HCT116 (cell line): ENCODE measurements around the gene MAPKAP1. TPM values are rescaled to one million over a fixed set of nuclear protein-coding genes. Genes with fewer than 3 reads are reported as not detected.

Experiments used
- ATAC-seq: fragments of 200-7000 bp; cut with Tn5 transposase; 2 replicates; pipeline ENCODE4 v1.9.1; 2020; ENCODE audit warnings: mild to moderate bottlenecking, moderate library complexity
- BruUV-seq: library from RNA; stranded (reverse); fragments of 400-500 nt; replicated peaks from 2 replicates; lab custom pipeline; 2021; lab: Mats Ljungman, UMichigan
- CTCF ChIA-PET: fragments of 300-600 bp; sonication (Branson Sonifier 250); formaldehyde crosslinking; loops from one replicate; lab custom pipeline; 2021; ENCODE audit warnings: antibody characterized with exemption; lab: Charles Lee
- POLR2A ChIA-PET: fragments of 300-600, 350-600 bp; sonication (Branson Sonifier 250); formaldehyde crosslinking; loops from one replicate; lab custom pipeline; 2021; ENCODE audit warnings: antibody characterized with exemption; lab: Charles Lee
- RAD21 ChIA-PET, 2 experiments: fragments of 300-600 bp; sonication (Branson Sonifier 250); formaldehyde crosslinking; loops; one replicate each; lab custom pipeline; 2023; ENCODE audit warnings: low total read pairs in 2 of 2; ENCODE audit not compliant: uncharacterized antibody in 2 of 2, unreplicated experiment in 2 of 2, low non-redundant PET in 1 of 2; lab: Charles Lee
- DNase-seq: peaks from one replicate; pipeline ENCODE4 v3.0.0-alpha.2; 2010; ENCODE audit warnings: low read depth, low spot score
- H2AFZ ChIP-seq: fragments of 200-600 bp; shearing (Covaris generic), sonication (generic); 2 replicates; pipeline ENCODE4 v1.6.1; 2017; ENCODE audit warnings: low read depth, mixed run types, mixed read lengths, antibody characterized with exemption, low read length; ENCODE audit not compliant: poor library complexity, severe bottlenecking
- H3K27ac ChIP-seq: 2 replicates; pipeline ENCODE4 v1.5.1; 2012; ENCODE audit warnings: low read depth, low read length
- H3K27me3 ChIP-seq: fragments of 200-600 bp; sonication (generic); 2 replicates; pipeline ENCODE4 v1.6.1; 2016; ENCODE audit warnings: mixed run types, low read length, mixed read lengths; ENCODE audit not compliant: insufficient read depth
- H3K36me3 ChIP-seq, 2 experiments: fragments of 200-500 bp in 1 of 2; fragments of 200-600 bp in 1 of 2; sonication (Bioruptor generic) in 1 of 2; sonication (generic) in 1 of 2; 2 replicates each; pipeline versions ENCODE4 v1.5.1 to v1.6.1; 2014 to 2016; ENCODE audit warnings: low read length in 2 of 2, inconsistent platforms in 1 of 2, mixed read lengths in 1 of 2, mixed run types in 1 of 2; ENCODE audit not compliant: insufficient read depth in 2 of 2, control insufficient read depth in 1 of 2
- H3K4me1 ChIP-seq, 2 experiments: fragments of 200-600 bp in 1 of 2; sonication (generic) in 1 of 2; 2 replicates each; pipeline versions ENCODE4 v1.5.1 to v1.6.1; 2012 to 2017; ENCODE audit warnings: low read length in 2 of 2, inconsistent platforms in 1 of 2, mild to moderate bottlenecking in 1 of 2, mixed read lengths in 1 of 2, mixed run types in 1 of 2, moderate library complexity in 1 of 2; ENCODE audit not compliant: insufficient read depth in 2 of 2, control insufficient read depth in 1 of 2
- H3K4me2 ChIP-seq: fragments of 200-600 bp; sonication (generic); 2 replicates; pipeline ENCODE4 v1.6.1; 2017; ENCODE audit warnings: mixed run types, low read length, mixed read lengths
- H3K4me3 ChIP-seq, 2 experiments: fragments of 200-600 bp in 1 of 2; sonication (generic) in 1 of 2; replicated peaks in 1 of 2; 2 replicates each; pipeline ENCODE4 v1.5.1; 2011 to 2016; ENCODE audit warnings: low read length in 2 of 2, control low read depth in 1 of 2, low read depth in 1 of 2, mild to moderate bottlenecking in 1 of 2, mixed read lengths in 1 of 2, mixed run types in 1 of 2
- H3K79me2 ChIP-seq: fragments of 200-600 bp; sonication (generic); 2 replicates; pipeline ENCODE4 v1.6.1; 2017; ENCODE audit warnings: mild to moderate bottlenecking, mixed run types, low read length, moderate library complexity, mixed read lengths; ENCODE audit not compliant: insufficient read depth
- H3K9ac ChIP-seq: fragments of 200-600 bp; sonication (generic); 2 replicates; pipeline ENCODE4 v1.6.1; 2016; ENCODE audit warnings: low read length, mixed read lengths
- H3K9me2 ChIP-seq: fragments of 200-600 bp; sonication (generic), shearing (Covaris generic); 2 replicates; pipeline ENCODE4 v1.6.1; 2017; ENCODE audit warnings: mixed run types, mild to moderate bottlenecking, moderate library complexity; ENCODE audit not compliant: insufficient read depth
- H3K9me3 ChIP-seq, 2 experiments: fragments of 200-500 bp in 1 of 2; fragments of 200-600 bp in 1 of 2; sonication (Bioruptor generic) in 1 of 2; sonication (generic) in 1 of 2; 2 replicates each; pipeline ENCODE4 v1.6.1; 2014 to 2017; ENCODE audit warnings: low read length in 2 of 2, mixed read lengths in 2 of 2, inconsistent platforms in 1 of 2, low read depth in 1 of 2, mild to moderate bottlenecking in 1 of 2, mixed run types in 1 of 2, moderate library complexity in 1 of 2; ENCODE audit not compliant: control insufficient read depth in 1 of 2, insufficient read depth in 1 of 2
- H4K20me1 ChIP-seq: fragments of 200-600 bp; sonication (generic), shearing (Covaris generic); 2 replicates; pipeline ENCODE4 v1.6.1; 2017; ENCODE audit warnings: mixed run types, mild to moderate bottlenecking, moderate library complexity; ENCODE audit not compliant: insufficient read depth
- ATF3 ChIP-seq: IDR thresholded peaks from 2 replicates; pipeline ENCODE4 v1.6.1; 2012
- CBX3 ChIP-seq: IDR thresholded peaks from 2 replicates; pipeline ENCODE4 v1.6.1; 2012; ENCODE audit warnings: low read depth
- EGR1 ChIP-seq: IDR thresholded peaks from 2 replicates; pipeline ENCODE4 v1.6.1; 2012; ENCODE audit warnings: low read depth
- ELF1 ChIP-seq: IDR thresholded peaks from 2 replicates; pipeline ENCODE4 v1.6.1; 2012; ENCODE audit warnings: low read depth, borderline replicate concordance
- EZH2phosphoT487 ChIP-seq: fragments of 200-600 bp; IDR thresholded peaks from 2 replicates; pipeline ENCODE4 v1.6.1; 2018; ENCODE audit warnings: antibody characterized with exemption, borderline replicate concordance
- FOSL1 ChIP-seq: IDR thresholded peaks from 2 replicates; pipeline ENCODE4 v1.6.1; 2012; ENCODE audit warnings: low read depth
- JUND ChIP-seq: IDR thresholded peaks from 2 replicates; pipeline ENCODE4 v1.6.1; 2012
- POLR2A ChIP-seq: IDR thresholded peaks from 2 replicates; pipeline ENCODE4 v1.7.0; 2011; ENCODE audit warnings: borderline replicate concordance; ENCODE audit not compliant: insufficient read depth, insufficient read length; ENCODE audit errors: extremely low read depth
- POLR2AphosphoS5 ChIP-seq: IDR thresholded peaks from 2 replicates; pipeline ENCODE4 v1.6.1; 2011; ENCODE audit warnings: mild to moderate bottlenecking, low read depth, low read length, moderate library complexity
- RAD21 ChIP-seq: IDR thresholded peaks from 2 replicates; pipeline ENCODE4 v1.6.1; 2012; ENCODE audit warnings: low read depth, mild to moderate bottlenecking
- SIN3A ChIP-seq: IDR thresholded peaks from 2 replicates; pipeline ENCODE4 v1.6.1; 2012; ENCODE audit warnings: low read depth
- SP1 ChIP-seq: IDR thresholded peaks from 2 replicates; pipeline ENCODE4 v1.6.1; 2012; ENCODE audit warnings: low read depth
- SRF ChIP-seq: IDR thresholded peaks from 2 replicates; pipeline ENCODE4 v1.6.1; 2012; ENCODE audit warnings: low read depth
- TCF7L2 ChIP-seq: IDR thresholded peaks from 2 replicates; pipeline ENCODE4 v1.7.0; 2011; ENCODE audit warnings: borderline replicate concordance, inconsistent platforms; ENCODE audit not compliant: insufficient read depth, insufficient read length; ENCODE audit errors: extremely low read depth
- ZFX ChIP-seq: fragments of 450-650 bp; IDR thresholded peaks from 2 replicates; pipeline ENCODE4 v1.6.1; 2017
- ZNF274 ChIP-seq: fragments of 200-500 bp; sonication (Bioruptor generic); IDR thresholded peaks from 2 replicates; pipeline ENCODE4 v1.6.1; 2014; ENCODE audit warnings: mild to moderate bottlenecking, low read depth, low read length, inconsistent platforms
- intact Hi-C: fragments of 100-400 bp; cut with micrococcal nuclease; formaldehyde crosslinking; loops from 2 replicates; pipeline ENCODE4 v1.10.0; 2022
- total RNA-seq: library from RNA; stranded (reverse); gene quantifications from one replicate; pipeline ENCODE4 v1.2.1, GENCODE V29; 2021; ENCODE audit not compliant: unreplicated experiment
- TF ChIP-seq, protein P1 (sequence below): IDR thresholded peaks from 2 replicates; pipeline ENCODE4 v1.6.1; 2011; ENCODE audit warnings: mild to moderate bottlenecking, low read length, moderate library complexity; ENCODE audit not compliant: insufficient replicate concordance; ENCODE audit errors: extremely low read depth
- TF ChIP-seq, protein P2 (sequence below), 3 experiments: fragments of 200-600 bp in 1 of 3; sonication (generic) in 1 of 3; IDR thresholded peaks in 2 of 3; conservative IDR thresholded peaks in 1 of 3; 2 replicates each; pipeline ENCODE4 v1.5.1; 2012 to 2017; ENCODE audit warnings: low read depth in 2 of 3, low read length in 2 of 3, antibody characterized with exemption in 1 of 3, borderline replicate concordance in 1 of 3, control low read depth in 1 of 3, mild to moderate bottlenecking in 1 of 3, mixed read lengths in 1 of 3, mixed run types in 1 of 3, moderate library complexity in 1 of 3; ENCODE audit not compliant: insufficient read depth in 1 of 3
- TF ChIP-seq, protein P3 (sequence below): IDR thresholded peaks from 2 replicates; pipeline ENCODE4 v1.6.1; 2012; ENCODE audit warnings: low read depth

MAPKAP1 gene
- total RNA-seq, 1 experiment from 2014 or later, result 72.5 TPM

GRCh38 chr9:125659201-125659840, 47.7 kb downstream of the MAPKAP1 start:
- BruUV-seq, result no TSS peak
- Histone ChIP-seq H3K9ac (no peak overlapping the region), H3K4me3 (no peak overlapping the region), H2AFZ (no peak overlapping the region), H3K4me2 (no peak overlapping the region), H3K9me2 (no peaks in the 10 kb centered on the region), H3K27me3 (no peaks in the 10 kb centered on the region), H3K9me3 (no peaks in the 10 kb centered on the region), H3K79me2 (peaks cover 26% of the 10 kb centered on the region), H3K27ac (no peak overlapping the region), H4K20me1 (no peaks in the 10 kb centered on the region), H3K4me1 (peaks cover 10 to 13% of the 10 kb centered on the region in 2 experiments), H3K36me3 (no peaks in the 10 kb centered on the region)
- DNase-seq (no peak), ATAC-seq (no peak)
- POLR2A ChIA-PET, result no interaction called here
- CTCF ChIA-PET, result no interaction called here
- TF ChIP-seq EGR1 (no peak), JUND (no peak), ELF1 (no peak), POLR2A (no peak), CBX3 (no peak), SRF (no peak), ZFX (no peak), POLR2AphosphoS5 (no peak), ZNF274 (no peak), ATF3 (no peak), FOSL1 (no peak), SP1 (no peak), TCF7L2 (no peak), SIN3A (no peak), EZH2phosphoT487 (no peak), RAD21 (no peak)
- TF ChIP-seq, protein P1, sequence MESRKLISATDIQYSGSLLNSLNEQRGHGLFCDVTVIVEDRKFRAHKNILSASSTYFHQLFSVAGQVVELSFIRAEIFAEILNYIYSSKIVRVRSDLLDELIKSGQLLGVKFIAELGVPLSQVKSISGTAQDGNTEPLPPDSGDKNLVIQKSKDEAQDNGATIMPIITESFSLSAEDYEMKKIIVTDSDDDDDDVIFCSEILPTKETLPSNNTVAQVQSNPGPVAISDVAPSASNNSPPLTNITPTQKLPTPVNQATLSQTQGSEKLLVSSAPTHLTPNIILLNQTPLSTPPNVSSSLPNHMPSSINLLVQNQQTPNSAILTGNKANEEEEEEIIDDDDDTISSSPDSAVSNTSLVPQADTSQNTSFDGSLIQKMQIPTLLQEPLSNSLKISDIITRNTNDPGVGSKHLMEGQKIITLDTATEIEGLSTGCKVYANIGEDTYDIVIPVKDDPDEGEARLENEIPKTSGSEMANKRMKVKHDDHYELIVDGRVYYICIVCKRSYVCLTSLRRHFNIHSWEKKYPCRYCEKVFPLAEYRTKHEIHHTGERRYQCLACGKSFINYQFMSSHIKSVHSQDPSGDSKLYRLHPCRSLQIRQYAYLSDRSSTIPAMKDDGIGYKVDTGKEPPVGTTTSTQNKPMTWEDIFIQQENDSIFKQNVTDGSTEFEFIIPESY, result no peak
- TF ChIP-seq, protein P2, sequence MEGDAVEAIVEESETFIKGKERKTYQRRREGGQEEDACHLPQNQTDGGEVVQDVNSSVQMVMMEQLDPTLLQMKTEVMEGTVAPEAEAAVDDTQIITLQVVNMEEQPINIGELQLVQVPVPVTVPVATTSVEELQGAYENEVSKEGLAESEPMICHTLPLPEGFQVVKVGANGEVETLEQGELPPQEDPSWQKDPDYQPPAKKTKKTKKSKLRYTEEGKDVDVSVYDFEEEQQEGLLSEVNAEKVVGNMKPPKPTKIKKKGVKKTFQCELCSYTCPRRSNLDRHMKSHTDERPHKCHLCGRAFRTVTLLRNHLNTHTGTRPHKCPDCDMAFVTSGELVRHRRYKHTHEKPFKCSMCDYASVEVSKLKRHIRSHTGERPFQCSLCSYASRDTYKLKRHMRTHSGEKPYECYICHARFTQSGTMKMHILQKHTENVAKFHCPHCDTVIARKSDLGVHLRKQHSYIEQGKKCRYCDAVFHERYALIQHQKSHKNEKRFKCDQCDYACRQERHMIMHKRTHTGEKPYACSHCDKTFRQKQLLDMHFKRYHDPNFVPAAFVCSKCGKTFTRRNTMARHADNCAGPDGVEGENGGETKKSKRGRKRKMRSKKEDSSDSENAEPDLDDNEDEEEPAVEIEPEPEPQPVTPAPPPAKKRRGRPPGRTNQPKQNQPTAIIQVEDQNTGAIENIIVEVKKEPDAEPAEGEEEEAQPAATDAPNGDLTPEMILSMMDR (IDR thresholded peaks at IDR 0.05 in 2 of 3, conservative IDR thresholded peaks at IDR 0.05 in 1 of 3; ENCODE audit: borderline replicate concordance in 1 of 3, insufficient read depth in 1 of 3, low read depth in 2 of 3, low read length in 2 of 3), result no peak
- TF ChIP-seq, protein P3, sequence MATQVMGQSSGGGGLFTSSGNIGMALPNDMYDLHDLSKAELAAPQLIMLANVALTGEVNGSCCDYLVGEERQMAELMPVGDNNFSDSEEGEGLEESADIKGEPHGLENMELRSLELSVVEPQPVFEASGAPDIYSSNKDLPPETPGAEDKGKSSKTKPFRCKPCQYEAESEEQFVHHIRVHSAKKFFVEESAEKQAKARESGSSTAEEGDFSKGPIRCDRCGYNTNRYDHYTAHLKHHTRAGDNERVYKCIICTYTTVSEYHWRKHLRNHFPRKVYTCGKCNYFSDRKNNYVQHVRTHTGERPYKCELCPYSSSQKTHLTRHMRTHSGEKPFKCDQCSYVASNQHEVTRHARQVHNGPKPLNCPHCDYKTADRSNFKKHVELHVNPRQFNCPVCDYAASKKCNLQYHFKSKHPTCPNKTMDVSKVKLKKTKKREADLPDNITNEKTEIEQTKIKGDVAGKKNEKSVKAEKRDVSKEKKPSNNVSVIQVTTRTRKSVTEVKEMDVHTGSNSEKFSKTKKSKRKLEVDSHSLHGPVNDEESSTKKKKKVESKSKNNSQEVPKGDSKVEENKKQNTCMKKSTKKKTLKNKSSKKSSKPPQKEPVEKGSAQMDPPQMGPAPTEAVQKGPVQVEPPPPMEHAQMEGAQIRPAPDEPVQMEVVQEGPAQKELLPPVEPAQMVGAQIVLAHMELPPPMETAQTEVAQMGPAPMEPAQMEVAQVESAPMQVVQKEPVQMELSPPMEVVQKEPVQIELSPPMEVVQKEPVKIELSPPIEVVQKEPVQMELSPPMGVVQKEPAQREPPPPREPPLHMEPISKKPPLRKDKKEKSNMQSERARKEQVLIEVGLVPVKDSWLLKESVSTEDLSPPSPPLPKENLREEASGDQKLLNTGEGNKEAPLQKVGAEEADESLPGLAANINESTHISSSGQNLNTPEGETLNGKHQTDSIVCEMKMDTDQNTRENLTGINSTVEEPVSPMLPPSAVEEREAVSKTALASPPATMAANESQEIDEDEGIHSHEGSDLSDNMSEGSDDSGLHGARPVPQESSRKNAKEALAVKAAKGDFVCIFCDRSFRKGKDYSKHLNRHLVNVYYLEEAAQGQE, result no peak
- intact Hi-C loops, result no loop called here
- RAD21 ChIA-PET, result no interaction called here
